Measurements from ENCODE around the gene ZNF784. TPM values are rescaled to one million over a fixed set of nuclear protein-coding genes. Genes with fewer than 3 reads are reported as not detected.

ZNF784 gene
- total and polyA plus RNA-seq, 10 of the 15 experiments (the other 5 are each of a cell fraction or from before 2014, with no cell fraction given) = 0.10 to 5.2 (median 1.8) TPM

DNA sequence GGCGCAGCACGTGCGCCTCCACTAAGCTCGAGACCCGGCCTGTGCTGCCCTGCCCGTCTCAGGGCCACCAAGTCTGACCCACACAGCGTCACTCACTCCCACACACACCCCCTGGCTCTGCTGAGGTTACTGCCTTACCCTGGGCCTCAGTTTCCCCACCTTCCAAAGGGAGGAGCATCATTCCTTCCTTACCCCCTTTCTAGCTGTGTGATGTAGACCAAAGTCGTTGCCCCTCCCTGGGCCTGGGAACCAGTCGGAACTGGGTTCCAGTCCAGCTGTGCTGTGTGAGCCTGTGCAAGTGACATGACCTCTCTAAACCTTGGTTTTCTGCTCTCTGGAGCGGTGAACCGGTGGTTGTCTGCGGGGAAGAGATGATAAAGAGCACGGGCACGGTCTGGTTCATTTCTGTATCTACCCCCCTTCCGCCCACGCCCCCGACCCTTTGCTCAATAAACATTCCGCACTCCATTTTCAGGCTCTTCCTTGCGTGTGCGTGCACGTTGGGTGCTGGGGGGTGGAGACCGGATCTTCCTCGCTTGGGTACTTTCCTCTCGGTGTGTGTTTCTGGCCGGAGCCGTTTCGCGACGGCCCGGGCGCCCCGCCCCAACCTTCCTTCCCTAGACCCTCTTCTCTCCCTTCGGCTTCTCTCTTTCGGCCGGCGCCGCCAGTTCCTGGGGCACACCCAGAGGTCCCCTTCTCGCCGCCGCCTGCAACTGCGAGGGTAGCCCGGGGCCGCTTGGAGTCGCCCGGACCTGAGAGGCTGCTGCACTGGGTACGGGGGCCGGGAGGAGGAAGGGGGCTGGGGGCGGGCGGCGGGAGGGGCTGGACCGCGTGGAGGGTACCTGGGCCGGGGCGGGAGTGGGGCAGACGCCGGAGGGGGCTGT lies 18.9 kb upstream of the ZNF784 start, which contains the start of gene ZNF581 (continued):
- TF ChIP-seq, protein P1, sequence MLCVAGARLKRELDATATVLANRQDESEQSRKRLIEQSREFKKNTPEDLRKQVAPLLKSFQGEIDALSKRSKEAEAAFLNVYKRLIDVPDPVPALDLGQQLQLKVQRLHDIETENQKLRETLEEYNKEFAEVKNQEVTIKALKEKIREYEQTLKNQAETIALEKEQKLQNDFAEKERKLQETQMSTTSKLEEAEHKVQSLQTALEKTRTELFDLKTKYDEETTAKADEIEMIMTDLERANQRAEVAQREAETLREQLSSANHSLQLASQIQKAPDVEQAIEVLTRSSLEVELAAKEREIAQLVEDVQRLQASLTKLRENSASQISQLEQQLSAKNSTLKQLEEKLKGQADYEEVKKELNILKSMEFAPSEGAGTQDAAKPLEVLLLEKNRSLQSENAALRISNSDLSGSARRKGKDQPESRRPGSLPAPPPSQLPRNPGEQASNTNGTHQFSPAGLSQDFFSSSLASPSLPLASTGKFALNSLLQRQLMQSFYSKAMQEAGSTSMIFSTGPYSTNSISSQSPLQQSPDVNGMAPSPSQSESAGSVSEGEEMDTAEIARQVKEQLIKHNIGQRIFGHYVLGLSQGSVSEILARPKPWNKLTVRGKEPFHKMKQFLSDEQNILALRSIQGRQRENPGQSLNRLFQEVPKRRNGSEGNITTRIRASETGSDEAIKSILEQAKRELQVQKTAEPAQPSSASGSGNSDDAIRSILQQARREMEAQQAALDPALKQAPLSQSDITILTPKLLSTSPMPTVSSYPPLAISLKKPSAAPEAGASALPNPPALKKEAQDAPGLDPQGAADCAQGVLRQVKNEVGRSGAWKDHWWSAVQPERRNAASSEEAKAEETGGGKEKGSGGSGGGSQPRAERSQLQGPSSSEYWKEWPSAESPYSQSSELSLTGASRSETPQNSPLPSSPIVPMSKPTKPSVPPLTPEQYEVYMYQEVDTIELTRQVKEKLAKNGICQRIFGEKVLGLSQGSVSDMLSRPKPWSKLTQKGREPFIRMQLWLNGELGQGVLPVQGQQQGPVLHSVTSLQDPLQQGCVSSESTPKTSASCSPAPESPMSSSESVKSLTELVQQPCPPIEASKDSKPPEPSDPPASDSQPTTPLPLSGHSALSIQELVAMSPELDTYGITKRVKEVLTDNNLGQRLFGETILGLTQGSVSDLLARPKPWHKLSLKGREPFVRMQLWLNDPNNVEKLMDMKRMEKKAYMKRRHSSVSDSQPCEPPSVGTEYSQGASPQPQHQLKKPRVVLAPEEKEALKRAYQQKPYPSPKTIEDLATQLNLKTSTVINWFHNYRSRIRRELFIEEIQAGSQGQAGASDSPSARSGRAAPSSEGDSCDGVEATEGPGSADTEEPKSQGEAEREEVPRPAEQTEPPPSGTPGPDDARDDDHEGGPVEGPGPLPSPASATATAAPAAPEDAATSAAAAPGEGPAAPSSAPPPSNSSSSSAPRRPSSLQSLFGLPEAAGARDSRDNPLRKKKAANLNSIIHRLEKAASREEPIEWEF (IDR thresholded peaks at IDR 0.05; ENCODE audit: insufficient replicate concordance, low read depth, low read length) = no peak
- TF ChIP-seq NBN (IDR thresholded peaks at IDR 0.05) (peak; percentile 94), RAD21 (IDR thresholded peaks at IDR 0.05; ENCODE audit: insufficient read depth, low read depth, low read length) (no peak), ZBTB33 (IDR thresholded peaks at IDR 0.05) (peak; percentile 53; the same call in 1 of the 2 replicates), SIX5 (IDR thresholded peaks at IDR 0.05; ENCODE audit: low read depth, low read length, severe bottlenecking) (peak; percentile 60), SIN3A (IDR thresholded peaks at IDR 0.05; ENCODE audit: low read depth, low read length) (peak; percentile 90), CHD1 (IDR thresholded peaks at IDR 0.05; ENCODE audit: low read depth, low read length) (0 out of 2 replicates have a peak, but pooled peaks have one; percentile 45), TBL1XR1 (IDR thresholded peaks at IDR 0.05; ENCODE audit: low read depth, low read length) (peak; percentile 68; the same call in 1 of the 2 replicates), MTA3 (IDR thresholded peaks at IDR 0.05; ENCODE audit: borderline replicate concordance, low read length) (no peak), USF2 (IDR thresholded peaks at IDR 0.05; ENCODE audit: borderline replicate concordance, low read depth, low read length) (no peak), STAT3 (IDR thresholded peaks at IDR 0.05; ENCODE audit: low read depth, low read length) (no peak), GATAD2B (conservative IDR thresholded peaks at IDR 0.05; ENCODE audit: low read depth) (peak; percentile 13; the same call in 1 of the 2 replicates), ZNF622 (IDR thresholded peaks at IDR 0.05) (no peak), CHD4 (IDR thresholded peaks at IDR 0.05) (no peak), RFX5 (IDR thresholded peaks at IDR 0.05; ENCODE audit: low read depth, low read length) (no peak), USF1 (IDR thresholded peaks at IDR 0.05; ENCODE audit: borderline replicate concordance, extremely low read length, insufficient read depth, low read depth, low read length) (peak; percentile 38)
- TF ChIP-seq, protein P2, sequence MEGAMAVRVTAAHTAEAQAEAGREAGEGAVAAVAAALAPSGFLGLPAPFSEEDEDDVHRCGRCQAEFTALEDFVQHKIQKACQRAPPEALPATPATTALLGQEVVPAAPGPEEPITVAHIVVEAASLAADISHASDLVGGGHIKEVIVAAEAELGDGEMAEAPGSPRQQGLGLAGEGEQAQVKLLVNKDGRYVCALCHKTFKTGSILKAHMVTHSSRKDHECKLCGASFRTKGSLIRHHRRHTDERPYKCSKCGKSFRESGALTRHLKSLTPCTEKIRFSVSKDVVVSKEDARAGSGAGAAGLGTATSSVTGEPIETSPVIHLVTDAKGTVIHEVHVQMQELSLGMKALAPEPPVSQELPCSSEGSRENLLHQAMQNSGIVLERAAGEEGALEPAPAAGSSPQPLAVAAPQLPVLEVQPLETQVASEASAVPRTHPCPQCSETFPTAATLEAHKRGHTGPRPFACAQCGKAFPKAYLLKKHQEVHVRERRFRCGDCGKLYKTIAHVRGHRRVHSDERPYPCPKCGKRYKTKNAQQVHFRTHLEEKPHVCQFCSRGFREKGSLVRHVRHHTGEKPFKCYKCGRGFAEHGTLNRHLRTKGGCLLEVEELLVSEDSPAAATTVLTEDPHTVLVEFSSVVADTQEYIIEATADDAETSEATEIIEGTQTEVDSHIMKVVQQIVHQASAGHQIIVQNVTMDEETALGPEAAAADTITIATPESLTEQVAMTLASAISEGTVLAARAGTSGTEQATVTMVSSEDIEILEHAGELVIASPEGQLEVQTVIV (IDR thresholded peaks at IDR 0.05; ENCODE audit: borderline replicate concordance, partially characterized antibody) = no peak
